Fibroblast of mammary gland (primary cell): ENCODE measurements around the gene DTNA.
A peak's percentile ranks its signal among the peaks of the same experiment; 100 is the strongest.
"Not testable (repeated sequence)": the region's sequence is repeated elsewhere in the genome, so short reads cannot be mapped to it uniquely, and the experiment has no call there.

Experiments used
- DNase-seq: peaks from one replicate; pipeline ENCODE4 v3.0.0-alpha.2; 2010; ENCODE audit warnings: low read depth
- H3K4me3 ChIP-seq: 2 replicates; pipeline ENCODE4 v1.5.1; 2011; ENCODE audit warnings: low read depth, mild to moderate bottlenecking, low read length, moderate library complexity; ENCODE audit not compliant: control insufficient read depth
- TF ChIP-seq, protein P1 (sequence below): conservative IDR thresholded peaks from 2 replicates; pipeline ENCODE4 v1.5.1; 2011; ENCODE audit warnings: low read depth, low read length, inconsistent platforms; ENCODE audit not compliant: control insufficient read depth, insufficient read depth

Gene DTNA

DNA sequence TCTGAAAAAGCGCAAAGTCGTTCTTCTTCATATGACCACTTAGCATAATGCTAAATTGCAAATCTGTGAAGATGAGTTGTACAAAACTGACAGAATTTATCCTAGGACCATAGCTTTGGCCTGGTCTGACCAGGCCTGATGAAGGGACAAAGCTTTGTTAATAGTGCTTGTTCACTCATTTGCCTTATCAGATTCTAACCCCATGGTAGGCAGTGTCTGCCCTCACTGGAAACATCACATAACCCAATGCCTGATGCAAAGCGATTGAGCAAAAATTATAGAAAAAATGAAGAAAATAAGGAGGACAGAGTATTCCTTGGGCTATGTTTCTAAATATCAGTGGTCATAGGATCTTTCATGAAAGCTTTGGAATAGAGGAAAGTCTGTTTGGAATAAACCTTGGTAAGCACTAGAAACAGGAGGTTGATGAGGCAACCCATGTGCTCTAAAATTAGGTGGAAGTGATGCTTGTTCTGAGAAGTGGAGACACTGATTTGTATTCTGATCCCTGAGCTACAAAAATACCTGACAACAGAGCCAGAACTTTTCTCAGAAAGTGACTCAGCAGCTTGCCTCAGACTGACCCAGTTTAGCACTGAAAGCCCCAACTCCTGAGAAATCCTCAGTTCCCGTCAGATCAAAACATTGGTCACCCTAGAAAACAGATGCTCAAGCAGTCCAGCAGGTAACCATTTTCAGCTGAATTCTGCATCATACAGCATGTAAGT lies 199.7 kb downstream of the DTNA start:
- no peak overlapping the region for H3K4me3 ChIP-seq
- peak; percentile 66 for DNase-seq
- TF ChIP-seq, protein P1, sequence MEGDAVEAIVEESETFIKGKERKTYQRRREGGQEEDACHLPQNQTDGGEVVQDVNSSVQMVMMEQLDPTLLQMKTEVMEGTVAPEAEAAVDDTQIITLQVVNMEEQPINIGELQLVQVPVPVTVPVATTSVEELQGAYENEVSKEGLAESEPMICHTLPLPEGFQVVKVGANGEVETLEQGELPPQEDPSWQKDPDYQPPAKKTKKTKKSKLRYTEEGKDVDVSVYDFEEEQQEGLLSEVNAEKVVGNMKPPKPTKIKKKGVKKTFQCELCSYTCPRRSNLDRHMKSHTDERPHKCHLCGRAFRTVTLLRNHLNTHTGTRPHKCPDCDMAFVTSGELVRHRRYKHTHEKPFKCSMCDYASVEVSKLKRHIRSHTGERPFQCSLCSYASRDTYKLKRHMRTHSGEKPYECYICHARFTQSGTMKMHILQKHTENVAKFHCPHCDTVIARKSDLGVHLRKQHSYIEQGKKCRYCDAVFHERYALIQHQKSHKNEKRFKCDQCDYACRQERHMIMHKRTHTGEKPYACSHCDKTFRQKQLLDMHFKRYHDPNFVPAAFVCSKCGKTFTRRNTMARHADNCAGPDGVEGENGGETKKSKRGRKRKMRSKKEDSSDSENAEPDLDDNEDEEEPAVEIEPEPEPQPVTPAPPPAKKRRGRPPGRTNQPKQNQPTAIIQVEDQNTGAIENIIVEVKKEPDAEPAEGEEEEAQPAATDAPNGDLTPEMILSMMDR, result no peak

DNA sequence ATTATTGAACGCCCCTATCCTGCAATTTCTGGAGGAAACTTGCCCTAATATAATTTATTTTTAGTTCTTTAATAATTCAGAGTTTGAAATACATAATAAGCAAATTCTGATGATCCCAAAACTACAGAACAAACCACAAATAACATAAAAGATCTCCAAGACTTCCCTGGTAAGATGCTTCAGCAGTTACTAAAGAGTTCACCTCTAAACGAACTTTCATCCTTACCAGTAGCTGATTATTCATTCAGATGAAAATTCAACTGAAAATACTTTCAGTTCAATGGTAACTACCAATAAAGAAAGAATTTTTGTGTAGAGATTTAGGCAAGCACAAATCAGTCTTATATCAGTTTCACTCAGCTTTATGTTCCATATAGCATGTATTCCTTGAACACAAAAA lies 201.0 kb downstream of the DTNA start:
- no peak overlapping the region for H3K4me3 ChIP-seq
- no peak for DNase-seq
- TF ChIP-seq, protein P1, result no peak

DNA sequence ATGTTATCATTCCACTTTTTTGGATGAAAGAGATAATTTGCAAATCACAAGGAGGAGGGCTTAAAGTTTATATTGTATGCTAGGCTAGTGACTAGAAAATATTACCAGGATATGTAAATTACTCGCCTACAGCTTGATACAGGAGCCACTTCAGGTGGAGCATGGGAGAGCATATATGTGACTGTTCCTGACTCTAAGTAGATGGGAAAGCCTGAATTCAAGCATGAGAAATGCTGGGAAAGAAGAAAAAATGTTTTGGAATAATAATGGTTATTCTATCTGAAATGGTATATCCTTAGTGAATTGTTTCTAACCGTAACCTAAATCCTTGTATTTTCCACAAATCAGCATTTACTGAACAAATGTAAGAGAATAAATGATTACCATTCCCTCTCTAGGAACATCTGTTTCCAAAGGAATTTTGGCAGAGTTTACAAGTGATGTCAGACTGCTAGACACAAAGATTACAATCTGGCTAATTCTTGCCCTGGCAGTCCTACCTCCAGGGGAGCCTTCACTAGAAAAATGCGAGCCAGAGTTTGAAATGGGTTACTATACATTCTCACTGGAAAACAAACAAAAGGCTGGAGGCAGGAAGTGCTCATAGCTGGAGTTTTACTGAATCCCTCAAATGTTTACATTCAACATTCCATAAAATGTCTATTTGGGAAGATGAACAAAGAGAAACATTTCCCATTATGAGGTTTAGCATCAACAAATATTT lies 201.7 kb downstream of the DTNA start:
- DNase-seq, result peak; percentile 80
- H3K4me3 ChIP-seq, result no peak overlapping the region
- TF ChIP-seq, protein P1, result peak; percentile 5

DNA sequence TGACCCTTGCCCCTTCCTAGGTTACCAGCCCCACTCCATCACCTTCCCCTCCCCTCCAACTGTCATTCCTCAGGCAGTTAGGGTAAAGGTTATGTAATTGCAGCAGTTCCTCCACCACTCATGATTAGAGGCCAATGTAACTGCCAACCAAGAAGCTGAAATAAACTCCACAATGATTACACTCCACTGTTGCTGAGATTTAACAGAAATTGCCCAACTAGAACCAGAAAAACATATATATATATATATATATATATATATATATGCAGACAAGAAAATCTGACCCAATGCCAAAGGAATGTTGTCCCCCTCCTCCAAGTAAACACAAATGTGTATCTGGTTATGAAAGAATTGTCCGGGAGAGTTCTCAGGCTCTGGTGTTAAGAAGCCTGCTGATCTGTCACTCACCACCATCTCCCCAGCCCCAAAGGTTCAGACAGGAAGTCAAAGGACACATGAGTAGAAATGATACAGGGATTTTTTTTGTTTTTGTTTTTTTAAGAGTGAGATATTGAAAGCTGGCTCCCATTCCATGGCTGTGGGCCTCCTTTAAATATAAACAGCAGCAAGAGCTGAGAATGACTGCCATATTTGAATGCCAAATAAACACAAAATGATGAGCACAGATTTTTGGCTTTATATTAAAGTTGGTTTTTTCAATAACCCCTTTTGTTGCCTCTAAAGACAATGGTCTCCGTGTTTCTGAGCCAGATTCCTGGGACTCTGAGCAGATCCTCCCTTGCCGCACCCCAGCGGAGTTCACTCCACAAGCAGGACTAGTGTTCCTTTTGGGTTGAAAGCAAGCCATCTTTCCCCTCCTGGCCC lies 204.0 kb downstream of the DTNA start:
- H3K4me3 ChIP-seq, result no peak overlapping the region
- TF ChIP-seq, protein P1, result no peak
- no peak for DNase-seq

DNA sequence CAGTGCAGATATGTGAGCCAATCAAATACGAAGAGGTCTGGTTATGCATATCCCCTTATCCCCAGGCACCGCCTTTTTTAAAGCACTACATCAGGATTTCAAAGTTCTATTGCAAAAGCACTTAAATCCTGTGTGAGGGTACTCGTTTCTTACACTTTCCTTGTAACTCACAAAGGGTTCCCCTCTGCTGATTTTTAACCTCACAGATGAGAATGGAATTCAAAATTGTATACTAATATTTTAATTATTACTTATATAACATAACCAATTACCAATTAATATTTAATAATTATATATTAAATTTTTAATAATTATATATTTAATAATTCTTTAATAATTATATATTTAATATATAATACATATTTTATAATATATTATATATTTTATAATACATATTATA lies 204.9 kb downstream of the DTNA start:
- no peak for DNase-seq
- TF ChIP-seq, protein P1, result no peak
- H3K4me3 ChIP-seq, result no peak overlapping the region

DNA sequence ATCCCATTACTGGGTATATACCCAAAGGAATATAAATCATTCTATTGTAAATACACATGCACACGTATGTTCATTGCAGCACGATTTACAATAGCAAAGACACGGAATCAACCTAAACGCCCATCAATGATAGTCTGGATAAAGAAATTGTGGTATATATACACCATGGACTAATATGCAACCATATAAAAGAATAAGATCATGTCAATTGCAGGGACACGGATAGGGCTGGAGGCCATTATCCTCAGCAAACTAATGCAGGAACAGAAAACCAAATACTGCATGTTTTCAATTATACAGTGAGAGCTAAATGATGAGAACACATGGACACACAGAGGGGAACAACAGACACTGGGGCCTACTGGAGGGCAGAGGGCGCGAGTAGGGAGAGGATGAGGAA lies 206.4 kb downstream of the DTNA start:
- DNase-seq, H3K4me3 ChIP-seq: not testable (repeated sequence)

DNA sequence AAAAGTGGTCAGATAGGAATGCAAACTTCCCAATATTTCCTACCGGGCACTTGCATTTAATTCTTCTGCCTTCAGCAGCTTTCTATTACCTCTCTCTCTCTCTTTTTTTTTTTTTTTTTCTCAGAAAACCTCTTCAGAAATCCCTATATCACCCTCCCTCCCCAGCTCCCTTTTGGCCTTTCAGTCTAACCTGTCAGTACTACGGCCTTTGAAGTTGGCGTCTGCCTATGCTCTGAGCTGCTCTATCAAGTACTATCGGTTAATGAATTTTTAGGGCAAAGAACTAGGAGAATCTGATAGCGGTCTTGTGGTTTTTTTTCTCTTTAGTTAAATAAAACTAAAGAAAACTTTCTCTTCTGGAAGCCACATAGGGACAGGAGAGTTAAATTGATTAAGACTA lies 208.8 kb downstream of the DTNA start:
- TF ChIP-seq, protein P1, result no peak
- DNase-seq, result no peak
- no peak overlapping the region for H3K4me3 ChIP-seq
